Mesothelial cell of epicardium (in vitro differentiated cells): ENCODE data around the gene LIAS. TPM values are rescaled to one million over a fixed set of nuclear protein-coding genes. Genes with fewer than 3 reads are reported as not detected.
"Not testable (repeated sequence)": the region's sequence is repeated elsewhere in the genome, so short reads cannot be mapped to it uniquely, and the experiment has no call there.

Experiments
- DNase-seq, 2 experiments: peaks; one replicate each; pipeline ENCODE4 v3.0.0; 2021; ENCODE audit warnings: low spot score in 2 of 2; ENCODE audit not compliant: unreplicated experiment in 2 of 2
- H3K27ac Mint-ChIP-seq: 2 replicates; pipeline ENCODE4 v1.8.0; 2021; ENCODE audit warnings: mixed read lengths
- H3K27me3 Mint-ChIP-seq: 2 replicates; pipeline ENCODE4 v1.8.0; 2021; ENCODE audit warnings: low read depth, mixed read lengths
- H3K36me3 Mint-ChIP-seq: 2 replicates; pipeline ENCODE4 v1.8.0; 2021; ENCODE audit warnings: mixed read lengths
- H3K4me1 Mint-ChIP-seq: 2 replicates; pipeline ENCODE4 v1.8.0; 2021; ENCODE audit warnings: mixed read lengths
- H3K4me3 Mint-ChIP-seq: 2 replicates; pipeline ENCODE4 v1.8.0; 2021; ENCODE audit warnings: mild to moderate bottlenecking, moderate library complexity, mixed read lengths
- H3K9me3 Mint-ChIP-seq: 2 replicates; pipeline ENCODE4 v1.8.0; 2021; ENCODE audit warnings: mixed read lengths
- CTCF ChIP-seq: fragments of 200-600 bp; sonication (generic); IDR thresholded peaks from one replicate; pipeline ENCODE4 v1.5.0; 2021; ENCODE audit warnings: antibody characterized with exemption; ENCODE audit not compliant: unreplicated experiment
- total RNA-seq: library from RNA; stranded (reverse); gene quantifications from 3 replicates; pipeline ENCODE4 v1.2.1, GENCODE V29; 2021

LIAS gene
- total RNA-seq, 1 donor from 2014 or later, result 16.3 TPM

- H3K27me3 Mint-ChIP-seq, result no peaks in the 10 kb centered on the region
- H3K4me1 Mint-ChIP-seq, result no peaks in the 10 kb centered on the region
- H3K9me3 Mint-ChIP-seq, result no peaks in the 10 kb centered on the region
- no peak for TF ChIP-seq CTCF
- no peak for DNase-seq
- no peak overlapping the region for H3K4me3 Mint-ChIP-seq
- H3K36me3 Mint-ChIP-seq, result peaks cover 19% of the 10 kb centered on the region
- H3K27ac Mint-ChIP-seq, result no peak overlapping the region
Measured at GRCh38 chr4:39497909-39498726, 39.3 kb downstream of the LIAS start.

- peaks cover 25% of the 10 kb centered on the region for H3K36me3 Mint-ChIP-seq
- no peak for TF ChIP-seq CTCF
- DNase-seq, result no peak
- no peaks in the 10 kb centered on the region for H3K4me1 Mint-ChIP-seq
- H3K4me3 Mint-ChIP-seq, result no peak overlapping the region
- H3K27ac Mint-ChIP-seq, result no peak overlapping the region
- H3K9me3 Mint-ChIP-seq, result no peaks in the 10 kb centered on the region
- no peaks in the 10 kb centered on the region for H3K27me3 Mint-ChIP-seq
Measured at GRCh38 chr4:39498727-39499020, 39.8 kb downstream of the LIAS start.

- H3K9me3 Mint-ChIP-seq, result no peaks in the 10 kb centered on the region
- no peak overlapping the region for H3K4me3 Mint-ChIP-seq
- TF ChIP-seq CTCF, result no peak
- peaks cover 43% of the 10 kb centered on the region for H3K36me3 Mint-ChIP-seq
- H3K27me3 Mint-ChIP-seq, result no peaks in the 10 kb centered on the region
- no peak for DNase-seq
- H3K27ac Mint-ChIP-seq, result no peak overlapping the region
- no peaks in the 10 kb centered on the region for H3K4me1 Mint-ChIP-seq
Measured at GRCh38 chr4:39502019-39502663, 43.3 kb downstream of the LIAS start.

- not testable (repeated sequence) for H3K9me3 Mint-ChIP-seq, H3K27ac Mint-ChIP-seq, H3K4me3 Mint-ChIP-seq, DNase-seq, H3K27me3 Mint-ChIP-seq, H3K4me1 Mint-ChIP-seq
- peaks cover 44% of the 10 kb centered on the region for H3K36me3 Mint-ChIP-seq
Measured at GRCh38 chr4:39502664-39503035, 43.8 kb downstream of the LIAS start.

GRCh38 chr4:39504538-39504937 is 45.7 kb downstream of the LIAS start:
- H3K27me3 Mint-ChIP-seq, result no peaks in the 10 kb centered on the region
- no peak overlapping the region for H3K4me3 Mint-ChIP-seq
- peaks cover 54% of the 10 kb centered on the region for H3K36me3 Mint-ChIP-seq
- no peak for DNase-seq
- H3K4me1 Mint-ChIP-seq, result no peaks in the 10 kb centered on the region
- no peak for TF ChIP-seq CTCF
- no peaks in the 10 kb centered on the region for H3K9me3 Mint-ChIP-seq
- no peak overlapping the region for H3K27ac Mint-ChIP-seq

- no peaks in the 10 kb centered on the region for H3K27me3 Mint-ChIP-seq
- DNase-seq, result no peak
- no peaks in the 10 kb centered on the region for H3K9me3 Mint-ChIP-seq
- peaks cover 56% of the 10 kb centered on the region for H3K36me3 Mint-ChIP-seq
- H3K4me1 Mint-ChIP-seq, result no peaks in the 10 kb centered on the region
- H3K4me3 Mint-ChIP-seq, result no peak overlapping the region
- no peak overlapping the region for H3K27ac Mint-ChIP-seq
- TF ChIP-seq CTCF, result no peak
Measured at GRCh38 chr4:39505581-39505980, 46.7 kb downstream of the LIAS start.
